CD4-positive, alpha-beta T cell (primary cell): ENCODE data around the gene CLOCK. TPM values are rescaled to one million over a fixed set of nuclear protein-coding genes. Genes with fewer than 3 reads are reported as not detected.

Experiments
- ATAC-seq: fragments of 200-7000 bp; cut with Tn5 transposase; one replicate; pipeline ENCODE4 v1.10.0; 2022; ENCODE audit warnings: mild to moderate bottlenecking; ENCODE audit not compliant: poor library complexity
- CTCF ChIA-PET: fragments of 350-600 bp; sonication (Branson Sonifier 250); formaldehyde crosslinking; loops from one replicate; lab custom pipeline; 2021; ENCODE audit warnings: antibody characterized with exemption, inconsistent platforms; lab: Charles Lee
- POLR2A ChIA-PET: fragments of 350-600 bp; sonication (Branson Sonifier 250); formaldehyde crosslinking; loops from one replicate; lab custom pipeline; 2021; ENCODE audit warnings: antibody characterized with exemption, inconsistent platforms; lab: Charles Lee
- DNase-seq, 14 experiments: peaks; one replicate each; pipeline ENCODE4 v3.0.0-alpha.2; 2013 to 2020; ENCODE audit warnings: mixed read lengths in 2 of 14
- H3K27ac ChIP-seq, 2 donors: one replicate each; pipeline versions ENCODE4 v1.5.1 to v1.7.0; 2013; ENCODE audit warnings: low read length in 2 of 2, low read depth in 1 of 2, mild to moderate bottlenecking in 1 of 2
- H3K27me3 ChIP-seq, 2 experiments: 1 replicate in 1 of 2; 2 replicates in 1 of 2; pipeline versions ENCODE4 v1.6.1 to v1.7.0; 2013; ENCODE audit warnings: low read length in 2 of 2, control low read depth in 1 of 2, mild to moderate bottlenecking in 1 of 2, moderate library complexity in 1 of 2; ENCODE audit not compliant: insufficient read depth in 2 of 2, control insufficient read depth in 1 of 2
- H3K36me3 ChIP-seq: one replicate; pipeline ENCODE4 v1.6.1; 2013; ENCODE audit warnings: low read length, control low read depth; ENCODE audit not compliant: insufficient read depth
- H3K4me1 ChIP-seq: one replicate; pipeline ENCODE4 v1.6.1; 2013; ENCODE audit warnings: low read length, control low read depth; ENCODE audit not compliant: insufficient read depth
- H3K4me3 ChIP-seq: one replicate; pipeline ENCODE4 v1.5.1; 2013; ENCODE audit warnings: mild to moderate bottlenecking, low read length, moderate library complexity
- H3K9me3 ChIP-seq, 2 experiments: 1 replicate in 1 of 2; 2 replicates in 1 of 2; pipeline versions ENCODE4 v1.6.1 to v1.7.0; 2013; ENCODE audit warnings: low read length in 2 of 2, mild to moderate bottlenecking in 2 of 2, control low read depth in 1 of 2, moderate library complexity in 1 of 2; ENCODE audit not compliant: control insufficient read depth in 1 of 2, insufficient read depth in 1 of 2
- H3K27ac Mint-ChIP-seq: one replicate; pipeline ENCODE4 v1.8.0; 2020; ENCODE audit warnings: mixed read lengths
- H3K27me3 Mint-ChIP-seq: one replicate; pipeline ENCODE4 v1.8.0; 2021; ENCODE audit warnings: mixed read lengths
- H3K36me3 Mint-ChIP-seq: one replicate; pipeline ENCODE4 v1.8.0; 2021; ENCODE audit warnings: low read depth, mixed read lengths
- H3K4me1 Mint-ChIP-seq: one replicate; pipeline ENCODE4 v1.8.0; 2021; ENCODE audit warnings: low read depth, mixed read lengths
- H3K4me3 Mint-ChIP-seq: one replicate; pipeline ENCODE4 v1.8.0; 2020; ENCODE audit warnings: mild to moderate bottlenecking, mixed read lengths
- H3K9me3 Mint-ChIP-seq: one replicate; pipeline ENCODE4 v1.8.0; 2020; ENCODE audit warnings: mixed read lengths
- intact Hi-C, 2 experiments: fragments of 100-400 bp; cut with DNase I in 1 of 2; cut with micrococcal nuclease in 1 of 2; formaldehyde crosslinking; loops; one replicate each; pipeline versions ENCODE4 v1.15.1 to v1.9.0; 2023 to 2025; cut with DNase I, micrococcal nuclease
- total RNA-seq, 174 experiments: library from RNA in 2 of 174; stranded (reverse) in 2 of 174; gene quantifications; one replicate each; pipeline ENCODE4 v1.2.3 and lab custom pipeline; 2021 to 2026
- TF ChIP-seq, protein P1 (sequence below): fragments of 200-600 bp; IDR thresholded peaks from one replicate; pipeline ENCODE4 v1.8.0; 2022; ENCODE audit warnings: antibody characterized with exemption, mild to moderate bottlenecking

Gene CLOCK
- total RNA-seq, 2 experiments from 2014 or later = 4.9 to 5.6 TPM

DNA sequence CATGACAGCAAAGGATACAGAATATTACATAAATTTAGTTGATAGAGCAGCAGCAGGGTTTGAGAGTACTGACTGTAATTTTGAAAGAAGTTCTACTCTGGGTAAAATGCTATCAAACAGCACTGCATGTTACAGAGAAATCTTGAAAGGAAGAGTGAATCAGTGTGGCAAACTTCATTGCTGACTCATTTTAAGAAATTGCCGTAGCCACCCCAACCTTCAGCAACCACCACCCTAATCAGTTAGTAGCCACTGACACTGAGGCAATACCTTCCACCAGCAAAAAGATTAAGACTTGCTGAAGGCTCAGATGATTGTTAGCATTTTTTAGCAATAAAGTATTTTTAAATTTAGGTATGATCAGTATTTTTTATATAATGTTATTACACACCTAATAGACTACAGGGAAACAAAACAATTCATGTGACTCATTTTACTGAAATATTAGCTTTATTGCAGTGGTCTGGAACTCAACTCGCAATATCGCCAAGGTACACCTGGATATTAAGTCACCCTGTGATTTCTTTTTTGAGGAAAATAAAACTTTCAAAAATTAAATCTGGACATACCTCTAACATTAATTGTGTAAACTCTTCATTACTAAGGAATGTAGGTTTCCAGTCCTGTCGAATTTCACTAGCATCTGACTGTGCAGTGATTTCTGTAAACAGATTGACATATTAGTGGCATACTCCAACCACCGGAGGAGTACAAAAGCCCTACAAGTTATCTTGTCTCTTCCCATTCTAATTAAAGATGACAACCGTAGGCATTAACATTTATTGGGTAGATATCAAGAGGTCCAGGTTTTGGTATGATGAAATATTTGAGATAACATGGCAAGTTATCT, 71.1 kb downstream of the CLOCK start:
- no peaks in the 10 kb centered on the region for H3K9me3 ChIP-seq
- Mint-ChIP-seq H3K36me3 (peaks cover 49% of the 10 kb centered on the region), H3K27ac (no peak overlapping the region), H3K9me3 (peaks cover 3% of the 10 kb centered on the region), H3K4me1 (no peaks in the 10 kb centered on the region), H3K27me3 (no peaks in the 10 kb centered on the region), H3K4me3 (no peak overlapping the region)
- no peak overlapping the region for H3K4me3 ChIP-seq
- H3K27me3 ChIP-seq = no peaks in the 10 kb centered on the region
- intact Hi-C loops = no loop called here
- DNase-seq (no peak), ATAC-seq (no peak)
- no peaks in the 10 kb centered on the region for H3K4me1 ChIP-seq
- no peak overlapping the region for H3K27ac ChIP-seq
- ChIA-PET POLR2A (no interaction called here), CTCF (no interaction called here)
- TF ChIP-seq, protein P1, sequence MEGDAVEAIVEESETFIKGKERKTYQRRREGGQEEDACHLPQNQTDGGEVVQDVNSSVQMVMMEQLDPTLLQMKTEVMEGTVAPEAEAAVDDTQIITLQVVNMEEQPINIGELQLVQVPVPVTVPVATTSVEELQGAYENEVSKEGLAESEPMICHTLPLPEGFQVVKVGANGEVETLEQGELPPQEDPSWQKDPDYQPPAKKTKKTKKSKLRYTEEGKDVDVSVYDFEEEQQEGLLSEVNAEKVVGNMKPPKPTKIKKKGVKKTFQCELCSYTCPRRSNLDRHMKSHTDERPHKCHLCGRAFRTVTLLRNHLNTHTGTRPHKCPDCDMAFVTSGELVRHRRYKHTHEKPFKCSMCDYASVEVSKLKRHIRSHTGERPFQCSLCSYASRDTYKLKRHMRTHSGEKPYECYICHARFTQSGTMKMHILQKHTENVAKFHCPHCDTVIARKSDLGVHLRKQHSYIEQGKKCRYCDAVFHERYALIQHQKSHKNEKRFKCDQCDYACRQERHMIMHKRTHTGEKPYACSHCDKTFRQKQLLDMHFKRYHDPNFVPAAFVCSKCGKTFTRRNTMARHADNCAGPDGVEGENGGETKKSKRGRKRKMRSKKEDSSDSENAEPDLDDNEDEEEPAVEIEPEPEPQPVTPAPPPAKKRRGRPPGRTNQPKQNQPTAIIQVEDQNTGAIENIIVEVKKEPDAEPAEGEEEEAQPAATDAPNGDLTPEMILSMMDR = no peak
- H3K36me3 ChIP-seq = peaks cover 30% of the 10 kb centered on the region

DNA sequence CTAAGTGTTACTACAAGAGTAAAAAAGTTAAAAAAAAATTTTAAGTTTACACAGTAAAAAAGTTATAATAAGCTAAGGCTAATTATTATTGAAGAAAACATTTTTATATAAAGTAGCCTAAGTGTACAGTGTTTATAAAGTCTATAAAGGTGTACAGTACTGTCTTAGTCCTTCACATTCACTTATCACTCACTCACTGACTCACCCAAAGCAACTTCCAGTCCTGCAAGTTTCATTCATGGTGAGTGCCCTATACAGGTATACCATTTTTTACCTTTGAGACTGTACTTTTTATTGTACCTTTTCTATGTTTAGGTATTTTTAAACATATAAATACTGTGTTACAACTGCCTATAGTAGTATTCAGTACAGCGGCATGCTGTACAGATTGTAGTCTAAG, 76.7 kb downstream of the CLOCK start:
- H3K4me3 Mint-ChIP-seq = no peak overlapping the region
- Histone ChIP-seq H3K9me3 (no peaks in the 10 kb centered on the region), H3K27me3 (no peaks in the 10 kb centered on the region), H3K27ac (no peak overlapping the region), H3K4me3 (no peak overlapping the region), H3K4me1 (no peaks in the 10 kb centered on the region), H3K36me3 (peaks cover 15% of the 10 kb centered on the region)
- ATAC-seq (no peak), DNase-seq (no peak)
- POLR2A ChIA-PET = interaction anchor here (0.7 to 1.1 kb wide), 2 partner anchors 34 to 39 kb away, joined by 3 to 4 read pairs; no protein-coding TSS in a partner anchor
- intact Hi-C loops = no loop called here
- H3K27me3 Mint-ChIP-seq = no peaks in the 10 kb centered on the region
- TF ChIP-seq, protein P1 = no peak
- CTCF ChIA-PET = interaction anchor here (1.3 kb wide), 1 partner anchor 22 kb away, joined by 3 read pairs; no protein-coding TSS in a partner anchor
- no peak overlapping the region for H3K27ac Mint-ChIP-seq
- H3K4me1 Mint-ChIP-seq = no peaks in the 10 kb centered on the region
- H3K36me3 Mint-ChIP-seq = peaks cover 45% of the 10 kb centered on the region
- H3K9me3 Mint-ChIP-seq = peaks cover 2% of the 10 kb centered on the region

DNA sequence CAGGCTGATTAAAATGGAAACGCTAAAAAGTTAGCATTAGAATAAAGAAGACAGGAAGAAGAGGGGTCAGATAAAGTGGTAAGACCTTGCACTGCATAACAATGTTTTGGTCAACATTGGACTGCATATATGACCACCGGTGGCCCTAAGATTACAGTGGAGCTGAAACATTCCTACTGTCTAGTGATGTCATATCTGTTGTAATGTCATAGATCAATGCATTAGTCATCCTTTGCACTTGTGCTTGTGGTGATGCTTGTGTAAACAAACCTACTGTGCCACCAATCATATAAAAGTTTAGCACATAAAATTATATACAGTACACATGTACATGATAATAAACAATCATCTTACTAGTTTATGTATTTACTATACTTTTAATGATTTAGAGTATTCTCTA, 78.0 kb downstream of the CLOCK start:
- H3K27ac Mint-ChIP-seq = no peak overlapping the region

More for the DNA sequence above, 78.0 kb downstream of the CLOCK start:
- Histone ChIP-seq H3K27me3 (no peaks in the 10 kb centered on the region), H3K4me1 (no peaks in the 10 kb centered on the region), H3K27ac (no peak overlapping the region), H3K36me3 (peaks cover 8% of the 10 kb centered on the region), H3K4me3 (no peak overlapping the region), H3K9me3 (no peaks in the 10 kb centered on the region)
- ATAC-seq (no peak), DNase-seq (no peak)
- TF ChIP-seq, protein P1 = no peak
- Mint-ChIP-seq H3K9me3 (peaks cover 2% of the 10 kb centered on the region), H3K4me3 (no peak overlapping the region), H3K27me3 (no peaks in the 10 kb centered on the region), H3K36me3 (peaks cover 35% of the 10 kb centered on the region), H3K4me1 (no peaks in the 10 kb centered on the region)
- POLR2A ChIA-PET = no interaction called here
- CTCF ChIA-PET = no interaction called here
- intact Hi-C loops = no loop called here
